ENCODE results near the gene HSPA4. TPM values are rescaled to one million over a fixed set of nuclear protein-coding genes. Genes with fewer than 3 reads are reported as not detected.
"Not testable (repeated sequence)": the region's sequence is repeated elsewhere in the genome, so short reads cannot be mapped to it uniquely, and the experiment has no call there.

Gene HSPA4
- polyA plus RNA-seq, 4 donors = 117 to 157 (median 141) TPM

DNA sequence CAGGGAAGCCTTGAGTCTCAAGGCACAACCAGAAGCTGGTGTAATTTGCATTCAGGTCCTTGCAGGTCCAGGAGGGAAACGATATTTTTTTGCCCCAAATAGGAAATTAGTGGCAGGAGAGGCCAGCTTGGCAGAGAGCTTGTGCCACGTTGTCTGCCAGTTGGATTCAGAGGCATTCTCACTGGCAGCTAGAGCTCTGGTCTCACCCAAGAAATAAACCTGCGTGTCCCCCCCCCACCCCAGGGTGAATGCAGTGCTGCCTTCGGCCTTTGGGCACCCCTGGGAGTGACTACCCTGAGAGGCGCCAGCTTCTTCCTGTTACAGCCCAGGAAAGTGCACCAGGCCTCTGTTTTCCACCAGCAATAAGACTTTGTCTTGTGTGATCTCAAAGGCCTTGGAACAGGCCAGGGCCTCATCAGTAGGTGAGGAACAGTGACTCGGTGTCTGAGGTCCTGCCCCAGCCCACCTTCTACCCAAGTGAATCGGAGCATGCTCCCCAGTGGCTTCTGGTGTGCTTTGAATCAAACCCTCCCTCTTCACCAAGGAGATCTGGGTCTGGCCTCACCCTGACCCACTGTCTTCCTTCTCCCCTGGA lies 68.4 kb downstream of the HSPA4 start:
- no peak for DNase-seq (ENCODE audit: low read depth in 4 of 4, low spot score in 3 of 4)

DNA sequence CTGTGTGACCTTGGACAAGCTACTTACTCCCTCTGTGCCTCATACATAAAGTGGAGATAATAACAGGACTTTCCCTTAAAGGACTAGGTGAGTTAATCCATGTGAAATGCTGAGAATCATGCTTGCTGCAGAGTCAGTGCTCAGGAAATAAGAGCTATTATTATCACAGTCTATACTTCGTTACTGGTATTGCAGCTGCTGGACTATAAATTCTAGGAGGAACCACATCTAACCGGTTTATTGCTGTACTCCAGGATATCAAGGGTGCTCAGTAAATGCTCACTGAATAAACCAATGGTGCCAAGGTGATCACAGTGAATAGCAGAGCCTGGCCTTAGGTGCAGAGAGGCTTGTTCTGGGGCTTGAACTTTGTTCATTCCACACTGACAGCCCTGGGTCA lies 69.3 kb downstream of the HSPA4 start:
- no peak for DNase-seq (ENCODE audit: low read depth in 4 of 4, low spot score in 3 of 4)

DNA sequence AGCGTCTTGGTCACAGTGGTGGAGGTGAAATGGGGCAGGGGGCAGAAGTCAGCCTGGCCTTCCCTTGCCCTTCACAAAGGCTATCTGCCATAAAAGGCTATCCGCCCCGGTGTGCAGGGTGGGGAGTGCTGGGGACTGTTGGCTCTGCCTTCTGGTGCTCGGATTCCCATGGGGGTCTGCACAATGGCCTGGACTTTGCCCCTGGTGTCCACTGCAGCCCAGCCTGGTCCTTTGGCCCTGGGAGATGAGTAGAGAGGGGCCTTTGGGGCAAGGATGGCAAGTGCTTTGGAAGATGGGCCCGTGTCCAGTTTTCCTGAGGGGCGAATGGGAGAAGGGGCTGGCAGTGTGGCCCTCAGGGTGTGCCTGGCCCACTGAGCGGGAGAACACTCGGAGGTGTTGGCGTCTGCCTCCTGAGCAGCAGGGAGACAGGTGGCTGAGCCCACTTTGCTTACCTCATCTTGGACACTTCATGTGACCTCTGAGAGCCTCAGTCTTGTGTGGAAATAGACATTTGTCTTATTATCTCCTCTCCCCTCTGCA lies 69.9 kb downstream of the HSPA4 start:
- no peak for DNase-seq (ENCODE audit: low read depth in 4 of 4, low spot score in 3 of 4)

- no peak for DNase-seq (ENCODE audit: low read depth in 4 of 4, low spot score in 3 of 4)
These were observed 70.9 kb downstream of the HSPA4 start for GRCh38 chr5:133122711-133123110.

- DNase-seq (ENCODE audit: low read depth in 4 of 4, low spot score in 3 of 4) = no peak
These were observed 71.5 kb downstream of the HSPA4 start for GRCh38 chr5:133123297-133123696.

DNA sequence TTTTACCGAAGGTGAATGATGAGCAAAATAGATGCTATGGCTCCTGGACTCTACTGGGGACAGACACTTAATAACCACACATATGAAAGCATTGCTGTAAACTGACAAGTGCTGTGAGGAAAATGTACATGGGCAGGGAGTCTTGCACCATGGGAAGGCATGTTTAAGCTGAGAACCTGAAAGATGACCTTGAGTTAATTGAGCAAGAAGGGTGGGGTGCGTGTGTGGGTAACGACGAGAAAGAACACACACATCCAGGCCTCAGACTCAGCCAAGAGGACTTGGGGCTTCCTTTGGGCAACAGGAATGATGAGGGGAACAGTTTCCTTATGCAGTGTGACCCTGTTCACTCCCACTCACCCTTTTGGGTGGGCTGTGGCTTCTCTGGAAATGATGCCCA lies 73.1 kb downstream of the HSPA4 start:
- no peak for DNase-seq (ENCODE audit: low read depth in 4 of 4, low spot score in 3 of 4)

- DNase-seq (ENCODE audit: low read depth in 4 of 4, low spot score in 3 of 4) = no peak
These were observed 76.3 kb downstream of the HSPA4 start for GRCh38 chr5:133128066-133128465.

GRCh38 chr5:133129289-133129688 lies 77.5 kb downstream of the HSPA4 start:
- DNase-seq (ENCODE audit: low read depth in 4 of 4, low spot score in 3 of 4) = no peak

DNA sequence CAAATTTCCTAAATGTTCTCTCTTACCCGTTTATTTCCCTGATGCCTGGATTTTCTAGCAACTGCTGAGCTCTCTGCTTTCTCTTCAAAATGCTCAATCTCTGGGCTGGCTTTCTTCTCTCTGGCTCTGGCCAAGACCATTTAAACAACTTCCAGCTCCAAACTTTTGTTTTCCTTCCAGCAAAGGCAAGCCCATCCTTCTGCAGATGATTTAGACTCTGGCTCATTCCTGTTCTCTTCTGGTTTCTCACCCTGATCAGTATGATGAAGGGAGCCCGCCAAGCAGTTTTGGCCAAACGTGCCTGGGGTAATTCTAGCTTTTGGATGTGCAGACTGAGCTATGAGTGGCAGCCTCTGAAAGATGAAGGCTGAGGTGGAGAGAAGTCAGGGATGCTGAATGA lies 78.1 kb downstream of the HSPA4 start:
- DNase-seq (ENCODE audit: low read depth in 4 of 4, low spot score in 3 of 4) = no peak

GRCh38 chr5:133130387-133131118 lies 78.7 kb downstream of the HSPA4 start:
- DNase-seq (ENCODE audit: low read depth in 4 of 4, low spot score in 3 of 4) = no peak

DNA sequence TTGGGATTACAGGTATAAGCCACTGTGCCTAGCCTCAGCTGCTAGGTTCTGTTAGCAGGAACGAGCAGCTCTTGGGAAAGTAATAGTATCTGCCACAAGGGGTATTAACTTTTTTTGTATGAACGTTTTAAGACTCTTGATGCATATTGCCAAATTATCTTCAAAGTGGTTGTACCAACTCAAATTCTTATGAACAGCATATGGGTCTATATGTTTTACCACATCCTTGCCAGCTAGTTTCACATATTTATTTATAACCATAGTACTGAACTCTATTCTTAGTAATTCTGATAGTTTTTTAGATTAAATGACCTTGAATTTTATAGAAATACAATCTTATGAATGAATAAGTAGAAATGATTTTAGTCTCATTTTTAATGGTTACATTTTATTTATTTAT lies 80.9 kb downstream of the HSPA4 start:
- no peak for DNase-seq (ENCODE audit: low read depth in 4 of 4, low spot score in 3 of 4)

GRCh38 chr5:133133241-133133640 lies 81.4 kb downstream of the HSPA4 start:
- not testable (repeated sequence) for DNase-seq (ENCODE audit: low read depth in 4 of 4, low spot score in 3 of 4)

DNA sequence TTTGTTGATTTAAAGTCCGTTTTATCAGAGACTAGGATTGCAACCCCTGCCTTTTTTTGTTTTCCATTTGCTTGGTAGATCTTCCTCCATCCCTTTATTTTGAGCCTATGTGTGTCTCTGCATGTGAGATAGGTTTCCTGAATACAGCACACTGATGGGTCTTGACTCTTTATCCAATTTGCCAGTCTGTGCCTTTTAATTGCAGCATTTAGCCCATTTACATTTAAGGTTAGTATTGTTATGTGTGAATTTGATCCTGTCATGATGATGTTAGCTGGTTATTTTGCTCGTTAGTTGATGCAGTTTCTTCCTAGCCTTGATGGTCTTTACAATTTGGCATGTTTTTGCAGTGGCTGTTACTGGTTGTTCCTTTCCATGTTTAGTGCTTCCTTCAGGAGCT lies 85.1 kb downstream of the HSPA4 start:
- not testable (repeated sequence) for DNase-seq (ENCODE audit: low read depth in 4 of 4, low spot score in 3 of 4)

GRCh38 chr5:133140311-133140710 lies 88.5 kb downstream of the HSPA4 start:
- no peak for DNase-seq (ENCODE audit: low read depth in 4 of 4, low spot score in 3 of 4)

GRCh38 chr5:133141746-133142145 lies 89.9 kb downstream of the HSPA4 start:
- DNase-seq (ENCODE audit: low read depth in 4 of 4, low spot score in 3 of 4) = peak in 1 of 4 donors; percentile 6

GRCh38 chr5:133142782-133143181 lies 91.0 kb downstream of the HSPA4 start:
- no peak for DNase-seq (ENCODE audit: low read depth in 4 of 4, low spot score in 3 of 4)

DNA sequence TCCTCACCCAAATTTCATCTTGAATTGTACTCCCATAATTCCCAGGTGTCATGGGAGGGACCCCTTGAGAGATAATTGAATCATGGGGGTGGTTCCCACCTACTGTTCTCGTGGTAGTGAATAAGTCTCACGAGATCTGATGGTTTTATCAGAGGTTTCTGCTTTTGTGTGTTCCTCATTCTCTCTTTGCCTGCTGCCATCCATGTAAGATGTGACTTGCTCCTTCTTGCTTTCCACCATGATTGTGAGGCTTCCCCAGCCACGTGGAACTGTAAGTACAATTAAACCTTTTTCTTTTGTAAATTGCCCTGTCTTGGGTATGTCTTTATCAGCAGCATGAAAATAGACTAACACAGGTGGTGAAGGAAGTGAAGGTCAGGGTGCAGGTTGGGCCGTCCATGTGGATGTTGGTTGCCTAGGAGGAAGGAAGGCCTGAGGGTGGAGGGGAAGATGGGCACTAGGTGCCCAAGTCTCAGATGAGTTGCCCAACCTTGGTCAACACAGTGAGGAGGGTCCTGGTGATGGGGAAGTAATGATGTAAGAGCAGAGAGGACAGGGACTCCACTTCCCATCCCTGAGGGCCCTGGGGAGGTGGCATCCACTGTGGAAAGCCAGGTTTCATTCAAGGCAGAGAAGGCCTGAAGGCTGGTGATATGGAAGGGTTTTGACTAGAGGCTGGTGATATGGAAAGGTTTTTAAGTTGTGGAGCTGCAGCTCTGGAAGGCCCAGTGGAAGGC lies 92.6 kb downstream of the HSPA4 start:
- DNase-seq (ENCODE audit: low read depth in 4 of 4, low spot score in 3 of 4) = no peak

- DNase-seq (ENCODE audit: low read depth in 4 of 4, low spot score in 3 of 4) = no peak
These were observed 93.8 kb downstream of the HSPA4 start for GRCh38 chr5:133145436-133146170.

DNA sequence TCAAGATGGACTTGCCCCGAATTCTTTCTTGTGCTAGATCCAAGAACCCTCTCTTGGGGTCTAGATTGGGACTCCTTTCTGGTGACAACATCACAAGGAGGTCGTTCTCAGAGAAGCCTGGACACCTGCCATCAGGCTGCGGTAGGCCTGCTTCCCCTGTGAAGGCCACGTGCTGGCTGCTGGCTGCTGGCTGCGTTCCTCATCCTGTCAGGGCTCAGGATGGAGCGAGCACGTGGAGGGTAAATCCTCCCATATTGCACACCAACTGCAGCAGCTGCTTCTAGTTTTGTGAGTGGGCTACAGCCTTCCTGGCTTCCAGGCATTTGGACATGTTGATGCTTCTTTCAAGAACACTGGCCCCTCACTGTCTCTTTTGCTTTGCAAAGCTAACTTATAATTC lies 95.6 kb downstream of the HSPA4 start:
- no peak for DNase-seq (ENCODE audit: low read depth in 4 of 4, low spot score in 3 of 4)

- DNase-seq (ENCODE audit: low read depth in 4 of 4, low spot score in 3 of 4) = no peak
These were observed 96.2 kb downstream of the HSPA4 start for GRCh38 chr5:133147815-133148567.

All from right renal pelvis (tissue), 4 donors.